Measurements from ENCODE around the gene DNAJA1. TPM values are rescaled to one million over a fixed set of nuclear protein-coding genes. Genes with fewer than 3 reads are reported as not detected.

The DNAJA1 gene
- total and polyA plus RNA-seq, 5 donors from 2014 or later = 82.4 to 214 (median 104) TPM

Other genes with a start within 250 kb of the DNAJA1 start
- gene TMEM215, start 241.7 kb upstream of the DNAJA1 start, total RNA-seq = not detected
- gene TMEM215, start 241.7 kb upstream of the DNAJA1 start, polyA plus RNA-seq = not detected
- gene APTX, start 23.6 kb upstream of the DNAJA1 start, total RNA-seq = 27.5 TPM
- gene APTX, start 23.6 kb upstream of the DNAJA1 start, polyA plus RNA-seq = 10 to 100 TPM; 28.1 to 42.3 (median 29.7) TPM
- 22.7 TPM for gene SMU1, start 51.4 kb downstream of the DNAJA1 start, total RNA-seq
- 10 to 100 TPM; 23.7 to 27.9 (median 24.9) TPM for gene SMU1, start 51.4 kb downstream of the DNAJA1 start, polyA plus RNA-seq
- gene B4GALT1, start 142.1 kb downstream of the DNAJA1 start, total RNA-seq = 87.8 TPM
- 10 to 100 TPM; 18.8 to 21.7 (median 20.6) TPM for gene B4GALT1, start 142.1 kb downstream of the DNAJA1 start, polyA plus RNA-seq
- not detected for gene SPINK4, start 214.9 kb downstream of the DNAJA1 start, total RNA-seq
- gene SPINK4, start 214.9 kb downstream of the DNAJA1 start, polyA plus RNA-seq = not detected
- 80.2 TPM for gene BAG1, start 239.4 kb downstream of the DNAJA1 start, total RNA-seq
- gene BAG1, start 239.4 kb downstream of the DNAJA1 start, polyA plus RNA-seq = 100 to 1,000 TPM in 1 of 4 donors, 10 to 100 TPM in 3; 81.8 to 100 (median 94.4) TPM
- gene CHMP5, start 239.8 kb downstream of the DNAJA1 start, total RNA-seq = 25.5 TPM
- gene CHMP5, start 239.8 kb downstream of the DNAJA1 start, polyA plus RNA-seq = 10 to 100 TPM; 48.6 to 58.3 (median 56.7) TPM